ENCODE data around the gene FAM222A. TPM values are rescaled to one million over a fixed set of nuclear protein-coding genes. Genes with fewer than 3 reads are reported as not detected.

The FAM222A gene
- total RNA-seq = 12.5 and 13.9 TPM in 2 replicates
- long read RNA-seq, partial matches to known transcripts = 0 of 1 reads
- long read RNA-seq, other reads (novel, unspliced or antisense) = 1 of 1 reads

GRCh38 chr12:109713187-109714070, at the start of gene FAM222A:
FAM222A (plus strand) TSS chr12:109713825; CDS start chr12:109744147, 30,322 bp downstream.
- peak; percentile 94 for DNase-seq (ENCODE audit: low read depth, low spot score)
- Mint-ChIP-seq H3K4me1 (peaks cover 52% of the 10 kb centered on the region), H3K36me3 (ENCODE audit: low read depth) (no peaks in the 10 kb centered on the region), H3K27ac (ENCODE audit: unreplicated experiment) (no peak within 1 kb of the TSS), H3K9me3 (no peaks in the 10 kb centered on the region), H3K27me3 (ENCODE audit: low read depth) (peaks cover 16% of the 10 kb centered on the region), H3K4me3 (peak within 1 kb of the TSS; percentile 82)
- no peak for TF ChIP-seq CTCF (conservative IDR thresholded peaks at IDR 0.05)

- H3K27ac Mint-ChIP-seq (ENCODE audit: unreplicated experiment) = no peak overlapping the region
- no peak overlapping the region for H3K4me3 Mint-ChIP-seq
- no peaks in the 10 kb centered on the region for H3K4me1 Mint-ChIP-seq
- H3K36me3 Mint-ChIP-seq (ENCODE audit: low read depth) = no peaks in the 10 kb centered on the region
- H3K9me3 Mint-ChIP-seq = no peaks in the 10 kb centered on the region
- no peak for TF ChIP-seq CTCF (conservative IDR thresholded peaks at IDR 0.05)
- DNase-seq (ENCODE audit: low read depth, low spot score) = no peak
- peaks cover 22% of the 10 kb centered on the region for H3K27me3 Mint-ChIP-seq (ENCODE audit: low read depth)
Observed at GRCh38 chr12:109664402-109664801, 49.2 kb upstream of the FAM222A start.

- no peaks in the 10 kb centered on the region for H3K36me3 Mint-ChIP-seq (ENCODE audit: low read depth)
Observed at GRCh38 chr12:109666068-109666467, 47.6 kb upstream of the FAM222A start.

GRCh38 chr12:109670731-109671130, 42.9 kb upstream of the FAM222A start:
- no peaks in the 10 kb centered on the region for H3K36me3 Mint-ChIP-seq (ENCODE audit: low read depth)
- H3K27ac Mint-ChIP-seq (ENCODE audit: unreplicated experiment) = no peak overlapping the region
- H3K4me3 Mint-ChIP-seq = no peak overlapping the region
- H3K4me1 Mint-ChIP-seq = no peaks in the 10 kb centered on the region
- no peaks in the 10 kb centered on the region for H3K9me3 Mint-ChIP-seq
- TF ChIP-seq CTCF (conservative IDR thresholded peaks at IDR 0.05) = no peak
- DNase-seq (ENCODE audit: low read depth, low spot score) = no peak
- peaks cover 24% of the 10 kb centered on the region for H3K27me3 Mint-ChIP-seq (ENCODE audit: low read depth)

More at GRCh38 chr12:109666068-109666467, 47.6 kb upstream of the FAM222A start:
- no peak for DNase-seq (ENCODE audit: low read depth, low spot score)
- Mint-ChIP-seq H3K4me3 (no peak overlapping the region), H3K27me3 (ENCODE audit: low read depth) (peaks cover 29% of the 10 kb centered on the region), H3K27ac (ENCODE audit: unreplicated experiment) (no peak overlapping the region), H3K9me3 (no peaks in the 10 kb centered on the region), H3K4me1 (no peaks in the 10 kb centered on the region)
- no peak for TF ChIP-seq CTCF (conservative IDR thresholded peaks at IDR 0.05)

- Mint-ChIP-seq H3K36me3 (ENCODE audit: low read depth) (no peaks in the 10 kb centered on the region), H3K9me3 (no peaks in the 10 kb centered on the region), H3K27ac (ENCODE audit: unreplicated experiment) (no peak overlapping the region), H3K4me3 (no peak overlapping the region), H3K4me1 (no peaks in the 10 kb centered on the region), H3K27me3 (ENCODE audit: low read depth) (peaks cover 21% of the 10 kb centered on the region)
- DNase-seq (ENCODE audit: low read depth, low spot score) = no peak
- TF ChIP-seq CTCF (conservative IDR thresholded peaks at IDR 0.05) = no peak
Observed at GRCh38 chr12:109671502-109671901, 42.1 kb upstream of the FAM222A start.

All from neural crest cell (in vitro differentiated cells).